ENCODE results near the gene CDON.

- TF ChIP-seq CTCF (conservative IDR thresholded peaks at IDR 0.05 in 1 of 2, IDR thresholded peaks at IDR 0.05 in 1 of 2; ENCODE audit: low read depth in 1 of 2, low read length in 2 of 2) (no peak), EZH2 (IDR thresholded peaks at IDR 0.05; ENCODE audit: low read length, missing control alignments) (no peak)
Measured at GRCh38 chr11:125950178-125950490, 112.5 kb downstream of the CDON start.
